SHP77 treated with DMSO at 0.1 percent for 48 hours (cell line): ENCODE data around the gene ADARB2.

Experiments
- DNase-seq: peaks from one replicate; lab custom pipeline; 2025; lab: John Stamatoyannopoulos, UW

The ADARB2 gene

DNA sequence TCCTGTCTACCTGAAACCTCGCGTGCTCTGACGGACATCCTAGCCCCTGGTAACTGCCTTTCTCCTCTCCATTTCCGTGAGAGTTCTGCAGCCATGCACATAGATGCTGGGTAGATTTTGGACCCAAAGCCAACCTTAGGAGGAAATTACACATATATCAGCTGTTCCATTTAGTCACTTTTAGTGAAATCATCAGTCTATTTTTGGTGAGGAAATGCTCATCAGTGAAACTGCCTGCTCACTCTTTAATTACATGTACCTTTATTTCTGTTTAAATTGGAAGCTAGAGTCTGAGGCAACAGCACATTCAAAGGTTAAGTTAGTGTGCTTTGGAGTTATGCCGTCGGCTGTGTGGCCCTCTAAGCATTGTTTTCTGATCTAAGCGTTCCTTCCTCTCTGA, 449.8 kb downstream of the ADARB2 start:
- DNase-seq: no peak

DNA sequence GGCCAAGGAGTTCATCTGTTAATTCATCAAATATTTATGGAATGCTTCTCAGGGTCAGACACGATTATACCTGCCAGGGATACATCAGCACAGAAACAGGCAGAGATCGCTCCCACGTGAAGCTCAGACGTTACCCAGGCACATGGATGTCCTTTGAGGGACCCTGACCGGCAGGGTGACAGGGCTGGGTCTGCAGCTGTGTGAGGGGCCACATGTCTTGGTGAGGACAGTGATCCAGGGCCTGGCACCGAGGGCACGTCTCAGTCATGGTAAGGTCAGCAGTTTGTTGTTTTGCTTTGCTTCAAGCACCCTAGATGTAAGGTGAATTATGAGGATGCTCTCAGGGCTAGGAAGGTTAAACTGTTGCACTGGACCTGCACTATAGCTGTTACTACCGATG, 453.2 kb downstream of the ADARB2 start:
- DNase-seq: no peak

DNA sequence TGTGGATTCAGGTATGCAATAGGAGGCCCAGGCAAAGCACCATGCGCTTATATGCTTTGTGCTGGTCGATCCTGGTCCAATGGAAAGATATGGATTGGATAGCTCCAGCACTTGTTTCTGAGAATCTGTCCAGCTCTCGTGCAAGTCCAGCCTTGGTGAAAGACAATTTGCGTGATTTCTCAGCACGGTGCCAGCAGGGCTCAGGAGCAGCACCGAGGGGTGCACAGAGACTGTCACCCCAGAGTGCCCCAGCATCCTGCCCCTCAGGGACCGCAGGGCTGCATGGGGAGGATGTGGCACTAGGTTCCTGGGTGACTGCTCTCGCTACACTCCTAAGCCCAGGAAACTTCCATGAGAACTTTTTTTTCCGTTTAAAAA, 455.9 kb downstream of the ADARB2 start:
- no peak for DNase-seq

DNA sequence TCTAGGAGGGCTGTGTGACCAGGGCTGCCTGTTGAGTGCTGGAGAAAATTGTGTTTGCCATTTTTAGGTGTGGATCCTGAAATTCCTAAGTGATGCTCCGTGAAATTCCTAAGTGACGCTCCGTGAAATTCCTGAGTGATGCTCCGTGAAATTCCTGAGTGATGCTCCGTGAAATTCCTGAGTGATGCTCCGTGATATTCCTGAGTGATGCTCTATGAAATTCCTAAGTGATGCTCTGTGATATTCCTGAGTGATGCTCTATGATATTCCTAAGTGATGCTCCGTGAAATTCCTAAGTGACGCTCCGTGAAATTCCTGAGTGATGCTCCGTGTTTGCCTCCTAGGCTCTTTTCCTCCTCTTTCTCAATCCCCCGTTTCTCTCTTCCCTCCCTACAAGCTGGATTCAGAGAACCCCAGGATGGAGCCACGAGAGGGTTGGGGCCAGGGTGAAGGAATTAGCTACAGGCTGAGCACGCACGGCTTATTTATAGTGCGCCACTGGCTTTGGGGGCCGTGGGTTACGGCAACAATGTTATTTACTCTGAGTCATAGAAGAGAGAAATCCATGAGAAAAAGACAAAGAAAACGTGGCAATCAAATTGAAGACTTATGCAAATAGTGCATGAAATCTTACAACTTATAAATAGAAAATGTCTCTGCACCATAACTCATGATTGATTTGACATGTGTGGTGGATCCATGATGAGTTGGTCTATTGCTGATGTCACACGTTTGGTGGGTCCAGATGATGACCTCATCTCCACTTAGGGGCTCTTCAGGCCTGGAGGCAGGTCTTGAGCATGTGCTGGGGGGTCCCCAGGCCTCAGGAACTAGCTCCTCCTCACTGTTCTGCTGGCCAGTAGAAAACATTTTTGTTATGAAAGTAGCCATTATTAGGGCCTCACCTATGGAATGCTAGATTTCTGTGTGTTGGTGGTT, 456.6 kb downstream of the ADARB2 start:
- no peak for DNase-seq

DNA sequence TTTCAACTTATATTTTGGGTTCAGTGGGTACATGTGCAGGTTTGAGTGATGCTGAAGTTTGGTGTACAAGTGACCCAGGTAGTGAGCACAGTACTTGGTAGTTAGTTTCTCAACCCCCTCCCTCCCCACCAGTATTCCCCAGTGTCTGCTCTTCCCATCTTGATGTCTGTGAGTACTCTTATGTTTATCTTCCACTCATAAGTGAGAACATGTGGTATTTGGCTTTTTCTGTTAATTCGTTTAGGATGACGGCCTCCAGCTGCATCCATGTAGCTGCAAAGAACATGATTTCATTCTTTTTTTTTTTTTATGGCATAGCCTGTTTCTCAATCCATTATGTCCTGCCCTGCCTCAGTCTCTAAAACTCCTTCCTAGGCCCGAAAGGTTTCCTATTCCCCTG, 459.0 kb downstream of the ADARB2 start:
- DNase-seq: no peak

DNA sequence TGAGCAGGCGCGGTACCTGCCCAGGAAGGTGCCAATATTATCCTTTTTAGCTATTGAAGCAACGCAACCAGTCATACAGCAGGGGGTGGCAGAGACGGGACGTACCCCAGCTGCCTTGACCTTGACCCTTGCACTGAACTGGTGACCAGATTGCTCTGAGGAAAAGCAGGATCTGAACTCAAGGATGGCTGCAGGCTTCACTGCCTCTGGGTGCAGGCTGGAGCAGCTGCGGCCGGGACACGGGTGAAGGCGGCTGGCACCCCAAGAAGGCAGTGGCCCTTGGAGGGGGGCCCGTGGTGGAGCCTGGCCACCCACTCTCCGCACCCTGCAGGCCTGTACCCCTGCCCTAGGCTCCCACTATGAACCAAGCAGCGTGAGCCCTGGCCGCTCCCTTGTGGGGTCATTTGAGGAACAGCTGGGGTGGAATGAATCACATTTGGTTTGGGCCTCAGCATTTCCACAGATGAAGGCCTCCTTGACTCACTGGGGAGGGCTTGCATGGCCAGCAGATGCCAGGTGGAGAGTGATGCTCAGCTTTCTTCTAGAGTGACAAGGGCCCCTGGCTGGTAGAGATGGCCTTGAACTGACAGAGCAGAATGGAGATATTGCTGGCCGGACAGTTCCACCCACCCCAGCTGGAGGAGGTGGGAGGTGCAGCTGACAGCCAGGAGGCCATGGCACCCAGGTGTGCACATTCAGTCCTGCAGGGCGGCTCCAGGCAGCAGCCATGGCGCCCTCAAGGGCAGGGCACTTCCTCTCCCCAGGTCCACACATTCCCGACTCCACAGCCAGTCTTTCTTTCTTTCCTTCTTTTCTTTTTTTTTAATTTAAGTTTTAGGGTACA, 462.4 kb downstream of the ADARB2 start:
- DNase-seq: no peak

DNA sequence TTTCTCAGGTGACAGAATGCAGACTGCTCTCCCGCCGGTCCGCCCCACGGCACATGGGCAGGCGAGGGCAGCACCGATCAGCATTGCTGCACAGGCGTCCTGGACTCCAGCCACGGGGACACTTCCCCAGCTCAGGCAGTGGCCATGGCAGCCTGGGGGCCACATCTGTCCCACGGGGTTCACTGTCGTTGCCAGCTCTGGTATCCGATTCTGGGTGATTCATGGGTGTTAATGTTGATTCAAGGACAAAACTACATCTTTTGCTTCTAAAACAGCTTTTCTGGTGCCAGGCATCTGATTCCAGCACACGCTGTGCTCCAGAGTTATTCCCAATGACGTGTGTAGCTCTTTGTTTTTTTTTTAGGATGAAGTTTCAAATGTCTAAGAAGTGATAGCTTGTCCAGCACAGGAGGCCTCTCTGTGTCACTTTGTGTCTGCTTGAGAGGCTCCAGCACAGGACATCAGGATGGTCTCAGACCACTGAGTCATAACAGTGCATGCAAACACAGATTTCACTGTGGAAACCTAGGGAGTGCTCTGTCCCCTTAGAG, 463.1 kb downstream of the ADARB2 start:
- DNase-seq: no peak

DNA sequence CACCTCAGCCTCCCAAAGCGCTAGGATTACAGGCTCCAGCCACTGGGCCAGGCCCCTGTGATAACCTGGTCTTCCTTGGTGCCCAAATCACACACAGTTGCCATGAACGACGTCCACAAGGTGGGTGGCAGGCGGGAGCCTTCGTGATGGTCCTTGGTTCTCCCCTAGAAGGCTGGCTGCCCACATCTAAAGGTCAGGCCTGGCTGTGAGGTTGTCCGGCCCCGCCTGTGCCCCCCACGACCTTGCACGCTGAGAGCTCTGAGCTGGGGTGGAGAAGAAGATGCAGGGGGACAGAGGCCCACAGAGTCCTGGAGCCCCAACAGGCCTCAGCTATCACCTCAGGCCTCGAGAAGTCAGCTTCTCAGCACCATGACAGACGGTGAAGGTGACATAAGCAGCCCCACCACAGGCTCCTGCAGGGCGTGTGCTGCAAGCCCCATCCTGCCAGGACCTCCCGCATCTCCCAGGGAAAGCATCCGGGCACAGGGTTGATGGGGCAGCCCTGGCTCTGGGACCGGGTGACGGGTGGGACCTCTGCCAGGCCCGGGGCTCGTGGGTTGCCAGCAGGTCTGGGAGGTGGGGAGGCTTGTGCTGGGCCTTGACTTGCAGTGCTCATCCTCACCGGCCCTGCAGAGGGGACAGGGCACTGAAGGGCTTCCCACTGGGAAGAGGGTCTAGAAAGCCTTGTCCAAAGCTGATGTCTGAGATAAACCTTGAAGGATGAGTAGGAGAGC, 463.8 kb downstream of the ADARB2 start:
- DNase-seq: no peak

DNA sequence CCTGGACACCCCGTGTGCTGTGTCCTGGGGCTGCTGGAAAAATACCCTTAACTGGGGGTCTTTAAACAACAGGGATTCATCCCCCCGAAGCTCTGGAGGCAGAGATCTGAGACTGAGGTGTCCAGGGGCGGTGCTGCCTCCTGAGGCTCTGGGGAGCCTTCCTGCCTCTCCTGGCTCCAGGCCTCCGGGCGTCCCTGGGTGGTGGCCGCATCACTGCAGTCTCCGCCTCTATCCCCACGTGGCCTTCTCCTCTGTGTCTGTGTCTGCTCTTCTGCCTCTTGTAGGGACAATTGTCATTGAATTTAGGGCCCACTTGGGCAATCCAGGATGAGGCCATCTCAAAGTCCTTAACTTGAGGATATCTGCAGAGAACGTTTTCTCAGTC, 464.6 kb downstream of the ADARB2 start:
- DNase-seq: no peak

DNA sequence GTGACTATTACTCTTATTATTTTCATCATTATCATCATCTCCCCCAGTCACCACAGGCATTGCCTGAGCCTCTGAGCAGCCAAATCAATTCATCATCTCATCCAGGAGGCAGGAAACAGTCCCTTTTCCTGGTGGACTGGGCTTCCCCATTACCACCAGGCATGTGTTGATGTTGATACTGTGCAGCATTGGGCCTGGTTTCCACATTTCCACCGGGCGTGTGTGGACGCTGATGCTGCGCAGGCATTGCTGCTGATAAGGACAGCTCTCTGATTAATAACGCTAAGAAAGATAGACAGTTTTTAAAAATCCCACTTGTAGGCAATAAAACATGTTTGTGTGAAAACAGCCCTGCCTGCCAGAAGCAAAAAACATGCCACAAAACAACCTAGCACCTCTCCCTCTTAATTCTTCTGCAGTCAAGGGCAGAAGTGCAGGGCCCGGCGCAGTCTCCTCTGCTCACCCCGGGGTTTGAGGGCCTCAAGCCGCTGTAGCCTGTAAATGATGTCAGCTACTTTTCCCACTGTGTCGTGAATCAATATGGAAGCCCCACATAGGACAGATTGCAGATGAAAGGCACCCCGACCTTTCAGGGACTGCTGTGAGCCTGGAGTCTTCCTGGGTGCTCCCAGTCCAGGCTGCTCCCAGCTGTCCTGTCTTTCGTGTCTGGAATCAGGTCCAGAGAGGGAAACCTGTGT, 465.1 kb downstream of the ADARB2 start:
- no peak for DNase-seq

DNA sequence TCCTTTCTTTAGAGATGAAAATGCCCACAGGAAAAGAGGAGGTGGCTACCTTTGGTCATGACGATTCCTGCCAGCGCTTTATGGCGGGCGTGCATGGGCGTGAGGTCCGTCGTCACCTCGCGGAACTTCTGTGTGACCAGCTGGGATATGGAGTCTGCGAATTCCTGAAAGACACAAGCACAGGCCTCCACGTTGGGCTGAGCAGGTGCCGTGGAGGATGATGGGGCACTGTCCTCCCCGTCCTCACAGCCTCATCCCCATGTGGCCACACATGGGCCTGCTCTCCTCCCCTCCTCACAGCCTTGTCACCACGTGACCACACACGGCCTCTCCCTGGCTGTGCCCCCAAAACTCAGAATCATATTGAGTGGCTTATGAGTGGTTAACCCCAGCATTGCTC, 466.4 kb downstream of the ADARB2 start:
- DNase-seq: no peak

DNA sequence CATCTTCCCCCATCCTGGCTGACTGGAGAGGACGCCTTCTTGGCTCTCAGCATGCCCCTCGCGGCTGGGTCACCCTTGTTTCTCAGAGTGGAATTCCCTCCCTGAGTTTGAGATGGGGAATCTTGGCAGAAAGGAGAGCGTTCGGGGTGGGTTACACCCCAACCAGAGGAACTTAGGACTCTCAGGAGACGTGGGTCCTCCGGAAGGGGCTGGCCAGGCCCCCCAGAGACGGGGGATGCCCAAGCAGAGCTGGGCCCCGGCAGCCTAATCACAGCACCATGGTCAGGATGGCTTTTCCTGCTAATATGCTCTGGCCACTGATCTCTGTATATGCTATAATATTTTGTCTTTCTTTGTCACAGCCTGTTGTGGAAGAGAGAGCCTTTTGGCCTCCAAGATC, 466.8 kb downstream of the ADARB2 start:
- DNase-seq: no peak

DNA sequence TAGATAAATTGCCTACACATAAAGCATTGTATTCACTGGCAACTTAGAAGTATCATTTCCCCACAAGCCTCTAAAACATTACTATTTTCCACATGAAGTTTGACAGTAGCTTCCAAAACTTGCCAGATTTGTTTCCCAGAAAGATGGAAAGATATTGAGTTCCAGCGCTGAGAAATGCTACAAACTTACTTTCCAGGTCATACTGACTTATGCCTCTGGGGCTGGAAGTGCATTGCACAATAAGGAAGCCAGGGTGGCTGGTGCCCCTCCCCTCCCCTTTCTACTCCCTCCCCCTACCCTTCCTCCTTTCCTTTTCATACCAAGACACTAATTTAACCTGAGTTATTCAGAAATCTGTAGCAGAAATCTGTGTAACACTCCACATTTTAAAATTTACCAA, 468.5 kb downstream of the ADARB2 start:
- DNase-seq: no peak

DNA sequence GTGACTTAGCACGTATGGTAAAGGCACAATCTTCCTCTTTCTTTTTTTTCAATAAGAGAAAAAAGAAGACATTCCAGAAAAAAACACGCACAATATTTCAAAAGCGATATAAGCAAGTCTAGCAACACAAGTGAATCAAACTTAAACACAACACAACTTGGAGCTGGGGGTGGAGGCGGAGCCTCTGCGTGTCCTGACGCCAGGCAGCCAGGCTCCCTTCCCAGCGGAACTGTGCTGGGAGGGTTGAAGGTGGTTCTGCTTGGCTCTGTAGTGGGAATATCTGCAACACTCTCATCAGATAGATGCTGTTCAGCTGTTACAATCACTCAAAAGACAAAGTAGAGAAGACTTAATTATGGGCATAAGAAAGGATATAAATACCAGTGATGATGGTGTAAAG, 469.8 kb downstream of the ADARB2 start:
- no peak for DNase-seq

DNA sequence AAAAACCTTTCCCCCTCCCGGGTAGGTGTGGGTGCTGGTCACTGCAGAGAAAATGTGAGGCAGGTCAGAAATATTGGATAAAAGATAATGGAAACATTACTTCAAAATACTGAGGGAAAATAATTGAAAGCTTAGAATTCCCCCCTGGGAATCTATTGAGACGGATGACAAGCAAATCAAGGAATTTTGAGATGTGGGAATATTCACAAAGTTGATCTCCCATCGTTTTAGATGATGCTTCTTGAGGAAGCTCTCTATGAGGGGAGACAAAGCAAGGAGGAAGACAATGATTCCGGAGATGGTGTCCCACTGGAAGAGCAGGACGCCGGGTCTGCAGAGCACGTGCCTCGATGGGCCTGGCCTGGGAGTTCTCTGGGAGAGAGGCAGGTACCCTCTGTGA, 470.2 kb downstream of the ADARB2 start:
- DNase-seq: no peak

DNA sequence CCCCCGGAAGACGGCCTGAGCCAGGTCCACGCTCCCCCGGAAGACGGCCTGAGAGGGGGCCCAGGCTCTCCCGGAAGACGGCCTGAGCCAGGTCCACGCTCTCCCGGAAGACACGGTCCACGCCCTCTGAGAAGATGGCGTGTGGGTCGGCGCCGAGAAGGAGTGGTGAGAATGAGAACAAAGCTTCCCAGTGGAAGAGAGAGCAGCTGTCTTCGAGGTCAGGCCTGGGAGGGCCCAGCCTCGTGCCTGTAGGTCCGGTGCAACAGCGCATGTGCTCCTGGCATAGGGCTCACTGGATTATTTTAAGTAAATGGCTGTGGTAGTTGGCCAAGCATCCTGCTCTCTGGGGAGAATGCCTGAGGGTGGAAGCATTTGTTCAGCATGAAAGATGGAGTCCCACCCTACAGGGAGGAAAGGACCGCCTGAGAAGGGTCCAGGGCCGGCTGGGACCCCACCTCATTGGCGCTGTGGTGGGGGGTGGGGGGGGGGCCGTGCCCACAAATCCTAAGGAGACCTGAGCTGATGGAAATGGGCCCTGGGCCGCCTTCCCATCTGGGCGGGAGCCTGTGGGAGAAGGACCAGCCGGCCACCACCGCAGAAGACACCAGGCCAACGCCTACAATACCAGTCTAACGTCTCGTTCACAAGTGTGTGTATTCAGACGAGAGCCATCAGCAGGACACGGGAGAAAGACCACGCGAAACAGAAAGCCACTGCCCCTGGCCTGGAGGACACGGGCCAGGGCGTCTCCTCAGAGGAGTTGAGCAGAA, 471.1 kb downstream of the ADARB2 start:
- no peak for DNase-seq

DNA sequence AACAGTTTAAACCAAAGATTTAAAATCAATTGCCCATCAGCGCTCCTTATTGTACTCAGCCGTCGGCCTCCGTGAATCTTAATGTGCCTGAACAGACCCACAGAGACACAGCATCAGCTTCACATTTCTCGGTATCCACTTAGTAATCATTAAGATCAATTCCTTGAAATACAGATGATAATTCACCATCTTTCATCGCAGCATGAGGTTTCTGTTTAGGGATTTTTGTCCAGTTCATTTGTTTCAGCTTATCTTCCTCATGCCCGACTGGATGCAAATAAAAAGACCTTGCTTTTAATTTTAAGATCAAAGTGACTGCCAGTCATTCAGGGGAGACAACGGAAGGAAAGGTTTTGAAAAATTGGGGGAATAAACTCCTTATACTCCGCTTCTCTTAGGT, 473.3 kb downstream of the ADARB2 start:
- DNase-seq: no peak

DNA sequence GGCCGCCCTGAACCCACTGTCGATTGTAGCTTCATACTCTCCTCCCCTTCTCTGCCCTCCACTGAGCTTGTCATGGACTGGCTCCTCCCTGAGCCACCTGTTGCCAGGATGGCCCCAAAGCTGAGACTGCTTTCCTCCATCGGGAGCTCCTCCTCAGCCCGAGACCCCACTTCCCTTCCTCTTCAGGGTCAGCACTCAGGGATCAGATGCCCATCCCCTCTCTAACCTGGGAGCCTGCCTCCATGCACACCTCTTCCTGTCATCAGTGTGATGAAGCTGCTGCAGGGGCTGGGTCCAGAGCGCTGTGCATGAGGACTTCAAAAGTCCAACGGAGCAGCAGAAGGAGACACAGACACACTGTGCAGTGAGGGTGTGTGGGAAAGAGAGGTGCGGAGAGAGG, 480.1 kb downstream of the ADARB2 start:
- no peak for DNase-seq

DNA sequence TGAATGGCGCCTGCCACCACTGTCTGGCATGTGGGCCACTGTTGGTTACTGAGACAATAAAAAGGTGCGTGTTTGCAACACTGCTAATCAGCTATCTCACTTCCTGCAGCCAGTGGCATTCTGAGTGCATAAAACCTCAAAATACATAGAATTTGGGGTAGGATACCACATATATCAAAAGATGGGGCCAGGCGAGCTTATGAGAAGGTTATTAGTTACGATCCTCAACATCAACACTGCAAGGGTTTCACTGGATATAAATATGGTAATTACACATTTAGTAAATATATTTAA, 480.9 kb downstream of the ADARB2 start:
- DNase-seq: no peak

DNA sequence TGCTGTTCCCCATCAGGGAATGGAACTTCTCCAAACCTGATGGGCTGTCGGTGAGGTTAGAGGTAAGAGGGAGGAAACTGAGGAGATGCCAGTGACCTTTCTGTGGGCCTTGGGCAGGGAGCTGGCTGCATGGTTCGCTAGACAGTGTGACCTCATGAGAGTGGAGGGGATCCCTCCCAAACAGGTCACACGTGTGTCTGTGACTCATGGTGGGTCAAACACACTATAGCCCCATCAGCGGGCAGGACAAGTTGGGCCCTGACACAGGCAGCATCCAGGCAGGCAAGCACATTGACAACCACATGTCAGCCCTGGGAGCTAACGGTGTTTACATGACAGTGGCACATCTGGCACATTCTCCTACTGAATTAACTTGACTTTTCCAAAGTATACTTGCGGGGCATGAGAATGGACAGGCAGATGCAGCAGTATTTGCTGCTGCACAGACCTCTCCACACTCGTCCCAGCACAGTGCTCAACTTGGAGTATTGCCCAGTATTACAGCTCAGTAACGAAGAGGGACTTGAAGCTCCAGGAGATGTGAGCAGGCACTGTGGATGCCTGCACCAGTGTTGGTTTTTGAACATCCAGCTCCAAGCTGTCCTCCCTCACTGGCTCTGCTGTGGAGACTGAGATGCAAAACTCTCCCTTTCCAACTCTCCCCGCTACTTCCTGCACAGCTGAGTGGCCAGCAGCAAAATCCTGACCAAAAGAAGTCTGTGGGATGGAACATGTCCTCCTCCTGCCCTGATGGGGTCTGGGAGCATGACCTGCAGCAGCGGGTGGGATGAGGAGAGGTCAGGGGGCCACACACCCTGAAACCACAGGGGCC, 481.5 kb downstream of the ADARB2 start:
- no peak for DNase-seq
